ENCODE results near the gene SAMD4B.

Gene SAMD4B

GRCh38 chr19:39327363-39328045 is 14.7 kb upstream of the SAMD4B start:
- peak overlapping the region; percentile 6 for H2AK5ac ChIP-seq (ENCODE audit: low read depth, low read length)
- H3K27ac ChIP-seq (replicated peaks; ENCODE audit: low read length), result no peak overlapping the region
- no peak overlapping the region for H2BK15ac ChIP-seq (ENCODE audit: low read length)
- no peak overlapping the region for H3K23ac ChIP-seq (ENCODE audit: low read depth, low read length, poor library complexity)
- no peak overlapping the region for H3K4me3 ChIP-seq (ENCODE audit: low read length in 2 of 2)
- peaks cover 0 to 15% (median 0%) of the 10 kb centered on the region in 3 experiments for H3K27me3 ChIP-seq (ENCODE audit: control insufficient read depth in 3 of 3, insufficient read depth in 3 of 3, low read depth in 1 of 3, low read length in 3 of 3)
- peak overlapping the region; percentile 76 for H2AFZ ChIP-seq (ENCODE audit: low read length)
- H3K9ac ChIP-seq (ENCODE audit: low read depth, low read length, poor library complexity), result no peak overlapping the region
- no peak overlapping the region for H4K8ac ChIP-seq (ENCODE audit: low read depth, low read length)
- peak overlapping the region; percentile 1 for H3K18ac ChIP-seq (ENCODE audit: low read length)
- H3K9me3 ChIP-seq (replicated peaks in 1 of 2; ENCODE audit: control insufficient read depth in 2 of 2, insufficient read depth in 1 of 2, low read depth in 1 of 2, low read length in 2 of 2), result no peaks in the 10 kb centered on the region
- H2BK5ac ChIP-seq (ENCODE audit: low read length), result no peak overlapping the region
- H3K4me2 ChIP-seq (ENCODE audit: insufficient read depth, low read length, poor library complexity, severe bottlenecking), result no peak overlapping the region
- no peaks in the 10 kb centered on the region for H3K79me1 ChIP-seq (ENCODE audit: low read depth, low read length)
- DNase-seq (ENCODE audit: low spot score), result no peak
- H3K4ac ChIP-seq (ENCODE audit: low read length), result no peak overlapping the region
- no peak overlapping the region for H2BK12ac ChIP-seq (ENCODE audit: low read length)
- H3K14ac ChIP-seq (ENCODE audit: low read length), result no peak overlapping the region
- no peaks in the 10 kb centered on the region for H3K36me3 ChIP-seq (replicated peaks in 1 of 2; ENCODE audit: control insufficient read depth in 2 of 2, insufficient read depth in 2 of 2, low read length in 2 of 2)
- no CpG with 5 or more reads among the region's 16 CpGs for WGBS, 2 donors (ENCODE audit: extremely low coverage in 2 of 2, insufficient read length in 2 of 2, insufficient replicate concordance in 1 of 2)
- H2BK120ac ChIP-seq (ENCODE audit: low read depth, low read length), result no peak overlapping the region
- no peak overlapping the region for H4K91ac ChIP-seq (ENCODE audit: low read depth, low read length, poor library complexity)
- H3K4me1 ChIP-seq (ENCODE audit: control insufficient read depth in 2 of 2, insufficient read depth in 1 of 2, low read depth in 1 of 2, low read length in 2 of 2), result peaks cover 11% of the 10 kb centered on the region in 2 donors

GRCh38 chr19:39328046-39328705 is 14.0 kb upstream of the SAMD4B start:
- H3K27ac ChIP-seq (replicated peaks; ENCODE audit: low read length), result no peak overlapping the region
- H2BK15ac ChIP-seq (ENCODE audit: low read length), result no peak overlapping the region
- no peaks in the 10 kb centered on the region for H3K9me3 ChIP-seq (replicated peaks in 1 of 2; ENCODE audit: control insufficient read depth in 2 of 2, insufficient read depth in 1 of 2, low read depth in 1 of 2, low read length in 2 of 2)
- no peak overlapping the region for H4K8ac ChIP-seq (ENCODE audit: low read depth, low read length)
- peak overlapping the region; percentile 1 for H3K18ac ChIP-seq (ENCODE audit: low read length)
- peaks cover 0 to 15% (median 0%) of the 10 kb centered on the region in 3 experiments for H3K27me3 ChIP-seq (ENCODE audit: control insufficient read depth in 3 of 3, insufficient read depth in 3 of 3, low read depth in 1 of 3, low read length in 3 of 3)
- H3K4ac ChIP-seq (ENCODE audit: low read length), result no peak overlapping the region
- no peak overlapping the region for H2BK120ac ChIP-seq (ENCODE audit: low read depth, low read length)
- H3K4me2 ChIP-seq (ENCODE audit: insufficient read depth, low read length, poor library complexity, severe bottlenecking), result no peak overlapping the region
- no peaks in the 10 kb centered on the region for H3K36me3 ChIP-seq (replicated peaks in 1 of 2; ENCODE audit: control insufficient read depth in 2 of 2, insufficient read depth in 2 of 2, low read length in 2 of 2)
- H3K9ac ChIP-seq (ENCODE audit: low read depth, low read length, poor library complexity), result no peak overlapping the region
- peaks cover 11% of the 10 kb centered on the region in 2 donors for H3K4me1 ChIP-seq (ENCODE audit: control insufficient read depth in 2 of 2, insufficient read depth in 1 of 2, low read depth in 1 of 2, low read length in 2 of 2)
- no peak overlapping the region for H3K14ac ChIP-seq (ENCODE audit: low read length)
- no peak overlapping the region for H3K4me3 ChIP-seq (ENCODE audit: low read length in 2 of 2)
- no CpG with 5 or more reads among the region's 17 CpGs for WGBS, 2 donors (ENCODE audit: extremely low coverage in 2 of 2, insufficient read length in 2 of 2, insufficient replicate concordance in 1 of 2)
- no peaks in the 10 kb centered on the region for H3K79me1 ChIP-seq (ENCODE audit: low read depth, low read length)
- H2AK5ac ChIP-seq (ENCODE audit: low read depth, low read length), result no peak overlapping the region
- no peak overlapping the region for H2BK5ac ChIP-seq (ENCODE audit: low read length)
- no peak overlapping the region for H4K91ac ChIP-seq (ENCODE audit: low read depth, low read length, poor library complexity)
- peak overlapping the region; percentile 76 for H2AFZ ChIP-seq (ENCODE audit: low read length)
- H3K23ac ChIP-seq (ENCODE audit: low read depth, low read length, poor library complexity), result no peak overlapping the region
- DNase-seq (ENCODE audit: low spot score), result peak; percentile 83
- H2BK12ac ChIP-seq (ENCODE audit: low read length), result no peak overlapping the region

GRCh38 chr19:39329948-39330347 is 12.3 kb upstream of the SAMD4B start:
- no peak overlapping the region for H4K91ac ChIP-seq (ENCODE audit: low read depth, low read length, poor library complexity)
- no peaks in the 10 kb centered on the region for H3K79me1 ChIP-seq (ENCODE audit: low read depth, low read length)
- no peak overlapping the region for H3K23ac ChIP-seq (ENCODE audit: low read depth, low read length, poor library complexity)
- H3K9ac ChIP-seq (ENCODE audit: low read depth, low read length, poor library complexity), result no peak overlapping the region
- no peak overlapping the region for H3K14ac ChIP-seq (ENCODE audit: low read length)
- H3K4me2 ChIP-seq (ENCODE audit: insufficient read depth, low read length, poor library complexity, severe bottlenecking), result no peak overlapping the region
- H3K18ac ChIP-seq (ENCODE audit: low read length), result no peak overlapping the region
- H3K4me1 ChIP-seq (ENCODE audit: control insufficient read depth in 2 of 2, insufficient read depth in 1 of 2, low read depth in 1 of 2, low read length in 2 of 2), result peaks cover 11% of the 10 kb centered on the region in 2 donors
- H3K4me3 ChIP-seq (ENCODE audit: low read length in 2 of 2), result no peak overlapping the region
- peaks cover 0 to 15% (median 0%) of the 10 kb centered on the region in 3 experiments for H3K27me3 ChIP-seq (ENCODE audit: control insufficient read depth in 3 of 3, insufficient read depth in 3 of 3, low read depth in 1 of 3, low read length in 3 of 3)
- no peaks in the 10 kb centered on the region for H3K36me3 ChIP-seq (replicated peaks in 1 of 2; ENCODE audit: control insufficient read depth in 2 of 2, insufficient read depth in 2 of 2, low read length in 2 of 2)
- no peak overlapping the region for H3K4ac ChIP-seq (ENCODE audit: low read length)
- DNase-seq (ENCODE audit: low spot score), result no peak
- H2AFZ ChIP-seq (ENCODE audit: low read length), result no peak overlapping the region
- H2BK5ac ChIP-seq (ENCODE audit: low read length), result no peak overlapping the region
- H2BK120ac ChIP-seq (ENCODE audit: low read depth, low read length), result no peak overlapping the region
- no peak overlapping the region for H2BK15ac ChIP-seq (ENCODE audit: low read length)
- no peaks in the 10 kb centered on the region for H3K9me3 ChIP-seq (replicated peaks in 1 of 2; ENCODE audit: control insufficient read depth in 2 of 2, insufficient read depth in 1 of 2, low read depth in 1 of 2, low read length in 2 of 2)
- H2AK5ac ChIP-seq (ENCODE audit: low read depth, low read length), result no peak overlapping the region
- H3K27ac ChIP-seq (replicated peaks; ENCODE audit: low read length), result no peak overlapping the region
- WGBS, 2 donors (ENCODE audit: extremely low coverage in 2 of 2, insufficient read length in 2 of 2, insufficient replicate concordance in 1 of 2), result no CpG with 5 or more reads among the region's 7 CpGs
- no peak overlapping the region for H4K8ac ChIP-seq (ENCODE audit: low read depth, low read length)
- H2BK12ac ChIP-seq (ENCODE audit: low read length), result no peak overlapping the region

GRCh38 chr19:39332293-39332692 is 9.9 kb upstream of the SAMD4B start:
- no CpG with 5 or more reads among the region's 7 CpGs for WGBS, 2 donors (ENCODE audit: extremely low coverage in 2 of 2, insufficient read length in 2 of 2, insufficient replicate concordance in 1 of 2)
- H3K23ac ChIP-seq (ENCODE audit: low read depth, low read length, poor library complexity), result no peak overlapping the region

More at GRCh38 chr19:39332293-39332692, 9.9 kb upstream of the SAMD4B start:
- Histone ChIP-seq H2AFZ (ENCODE audit: low read length) (no peak overlapping the region), H2BK120ac (ENCODE audit: low read depth, low read length) (no peak overlapping the region), H4K91ac (ENCODE audit: low read depth, low read length, poor library complexity) (no peak overlapping the region), H2AK5ac (ENCODE audit: low read depth, low read length) (no peak overlapping the region), H3K36me3 (replicated peaks in 1 of 2; ENCODE audit: control insufficient read depth in 2 of 2, insufficient read depth in 2 of 2, low read length in 2 of 2) (no peaks in the 10 kb centered on the region), H3K27me3 (ENCODE audit: control insufficient read depth in 3 of 3, insufficient read depth in 3 of 3, low read depth in 1 of 3, low read length in 3 of 3) (peaks cover 0 to 15% (median 0%) of the 10 kb centered on the region in 3 experiments), H3K9me3 (replicated peaks in 1 of 2; ENCODE audit: control insufficient read depth in 2 of 2, insufficient read depth in 1 of 2, low read depth in 1 of 2, low read length in 2 of 2) (no peaks in the 10 kb centered on the region), H2BK5ac (ENCODE audit: low read length) (no peak overlapping the region), H2BK15ac (ENCODE audit: low read length) (no peak overlapping the region), H3K4me2 (ENCODE audit: insufficient read depth, low read length, poor library complexity, severe bottlenecking) (no peak overlapping the region), H3K4ac (ENCODE audit: low read length) (no peak overlapping the region), H3K79me1 (ENCODE audit: low read depth, low read length) (no peaks in the 10 kb centered on the region), H3K27ac (replicated peaks; ENCODE audit: low read length) (no peak overlapping the region), H3K14ac (ENCODE audit: low read length) (no peak overlapping the region), H2BK12ac (ENCODE audit: low read length) (no peak overlapping the region), H3K4me3 (ENCODE audit: low read length in 2 of 2) (no peak overlapping the region), H4K8ac (ENCODE audit: low read depth, low read length) (no peak overlapping the region), H3K4me1 (ENCODE audit: control insufficient read depth in 2 of 2, insufficient read depth in 1 of 2, low read depth in 1 of 2, low read length in 2 of 2) (peaks cover 6 to 10% of the 10 kb centered on the region in 2 donors), H3K18ac (ENCODE audit: low read length) (no peak overlapping the region), H3K9ac (ENCODE audit: low read depth, low read length, poor library complexity) (no peak overlapping the region)
- no peak for DNase-seq (ENCODE audit: low spot score)

All from neuronal stem cell (in vitro differentiated cells).